ENCODE results near the gene FRMD4A.

- TF ChIP-seq CTCF (IDR thresholded peaks at IDR 0.05; ENCODE audit: low read length) (no peak), EZH2phosphoT487 (IDR thresholded peaks at IDR 0.05; ENCODE audit: low read length) (no peak)
These were observed 69.4 kb downstream of the FRMD4A start for GRCh38 chr10:14261336-14261735.

Measured in MM.1S (cell line).